Measurements from ENCODE around the gene VEGFA. TPM values are rescaled to one million over a fixed set of nuclear protein-coding genes. Genes with fewer than 3 reads are reported as not detected.

VEGFA gene
- total RNA-seq, 1 experiment from 2014 or later: 35.2 TPM

DNA sequence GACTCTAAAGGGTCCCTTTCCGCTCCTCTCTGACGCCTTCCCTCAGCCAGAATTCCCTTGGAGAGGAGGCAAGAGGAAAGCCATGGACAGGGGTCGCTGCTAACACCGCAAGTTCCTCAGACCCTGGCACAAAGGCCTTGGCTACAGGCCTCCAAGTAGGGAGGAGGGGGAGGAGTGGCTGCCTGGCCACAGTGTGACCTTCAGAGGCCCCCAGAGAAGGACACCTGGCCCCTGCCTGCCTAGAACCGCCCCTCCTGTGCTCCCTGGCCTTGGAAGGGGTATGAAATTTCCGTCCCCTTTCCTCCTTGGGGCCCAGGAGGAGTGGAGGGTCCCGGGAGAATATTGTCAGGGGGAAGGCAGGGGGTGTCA is 2.7 kb downstream of the VEGFA start:
- DNase-seq (ENCODE audit: low spot score): no peak

DNA sequence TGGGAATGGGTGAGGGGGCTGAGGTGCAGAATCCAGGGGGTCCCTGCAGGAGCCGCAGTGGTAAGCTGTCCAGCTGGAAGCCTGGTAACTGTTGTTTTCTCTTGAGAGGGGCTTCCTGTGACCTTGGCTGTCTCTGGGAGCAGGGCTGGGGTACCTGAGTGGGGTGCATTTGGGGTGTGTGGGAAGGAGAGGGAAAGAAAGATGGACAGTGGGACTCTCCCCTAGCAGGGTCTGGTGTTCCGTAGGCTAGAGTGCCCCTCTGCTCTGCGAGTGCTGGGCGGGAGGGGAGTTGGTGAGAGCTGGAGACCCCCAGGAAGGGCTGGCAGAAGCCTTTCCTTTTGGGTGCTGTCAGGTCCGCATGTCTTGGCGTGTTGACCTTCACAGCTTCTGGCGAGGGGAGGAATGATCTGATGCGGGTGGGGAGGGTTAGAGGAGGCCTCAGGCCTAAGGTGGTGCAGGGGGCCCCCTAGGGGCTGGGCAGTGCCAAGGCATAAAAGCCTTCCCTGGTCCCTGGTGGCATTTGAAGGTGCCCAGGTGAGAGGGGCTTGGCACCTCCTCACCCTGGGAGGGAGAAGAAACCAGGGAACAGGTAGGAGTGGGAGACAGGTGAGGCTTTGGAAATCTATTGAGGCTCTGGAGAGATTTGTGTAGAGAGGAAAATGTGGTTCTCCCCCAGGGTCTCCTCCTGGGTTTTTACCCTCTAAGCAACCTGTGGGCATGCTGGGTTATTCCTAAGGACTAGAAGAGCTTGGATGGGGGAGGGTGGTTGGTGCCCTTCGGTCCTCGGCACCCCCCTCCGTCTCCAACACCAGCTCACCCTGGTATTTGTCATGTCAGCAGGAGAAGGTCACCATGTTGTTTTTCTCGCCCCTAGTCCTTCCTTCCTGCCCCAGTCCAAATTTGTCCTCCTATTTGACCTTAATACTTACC is 3.3 kb downstream of the VEGFA start:
- peak; percentile 41 for DNase-seq (ENCODE audit: low spot score)

- DNase-seq (ENCODE audit: low spot score): no peak
Measured at GRCh38 chr6:43773980-43774775, 4.2 kb downstream of the VEGFA start.

GRCh38 chr6:43774776-43775534 is 4.9 kb downstream of the VEGFA start:
- DNase-seq (ENCODE audit: low spot score): peak; percentile 78

GRCh38 chr6:43775535-43775885 is 5.5 kb downstream of the VEGFA start:
- no peak for DNase-seq (ENCODE audit: low spot score)

- no peak for DNase-seq (ENCODE audit: low spot score)
Measured at GRCh38 chr6:43776115-43776798, 6.2 kb downstream of the VEGFA start.

DNA sequence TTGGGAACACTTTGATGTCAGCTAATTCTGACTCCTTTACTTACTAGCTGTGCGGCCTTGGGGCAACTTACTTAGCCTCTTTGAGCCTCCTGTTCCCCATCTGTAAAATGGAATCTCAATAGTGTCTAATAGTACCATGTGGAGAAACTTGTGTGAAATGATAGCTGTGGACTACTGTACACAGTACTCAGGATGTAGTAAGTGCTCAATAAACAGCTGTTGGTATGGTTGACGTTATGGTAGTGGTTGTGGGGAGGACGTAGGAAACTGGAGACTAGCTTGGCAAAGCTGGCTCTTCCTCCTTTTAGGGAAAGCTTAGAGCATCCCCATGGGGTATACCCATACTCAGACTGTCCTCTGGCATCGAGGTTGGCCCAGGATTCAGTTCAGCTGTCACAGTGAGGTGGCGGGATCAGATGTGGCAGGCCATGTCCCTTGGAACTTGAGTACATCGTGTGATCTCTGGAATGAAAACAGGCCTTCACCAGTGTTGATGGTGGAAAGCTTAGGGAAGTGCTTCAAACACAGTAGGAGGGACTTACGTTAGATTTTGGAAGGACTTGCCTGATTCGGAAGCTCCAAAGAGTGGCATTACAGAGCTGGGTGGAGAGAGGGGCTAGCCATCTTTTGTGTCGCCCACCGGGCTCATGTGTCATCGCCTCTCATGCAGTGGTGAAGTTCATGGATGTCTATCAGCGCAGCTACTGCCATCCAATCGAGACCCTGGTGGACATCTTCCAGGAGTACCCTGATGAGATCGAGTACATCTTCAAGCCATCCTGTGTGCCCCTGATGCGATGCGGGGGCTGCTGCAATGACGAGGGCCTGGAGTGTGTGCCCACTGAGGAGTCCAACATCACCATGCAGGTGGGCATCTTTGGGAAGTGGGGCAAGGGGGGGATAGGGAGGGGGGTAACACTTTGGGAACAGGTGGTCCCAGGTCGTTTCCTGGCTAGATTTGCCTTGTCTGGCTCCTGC is 7.1 kb downstream of the VEGFA start:
- no peak for DNase-seq (ENCODE audit: low spot score)

DNA sequence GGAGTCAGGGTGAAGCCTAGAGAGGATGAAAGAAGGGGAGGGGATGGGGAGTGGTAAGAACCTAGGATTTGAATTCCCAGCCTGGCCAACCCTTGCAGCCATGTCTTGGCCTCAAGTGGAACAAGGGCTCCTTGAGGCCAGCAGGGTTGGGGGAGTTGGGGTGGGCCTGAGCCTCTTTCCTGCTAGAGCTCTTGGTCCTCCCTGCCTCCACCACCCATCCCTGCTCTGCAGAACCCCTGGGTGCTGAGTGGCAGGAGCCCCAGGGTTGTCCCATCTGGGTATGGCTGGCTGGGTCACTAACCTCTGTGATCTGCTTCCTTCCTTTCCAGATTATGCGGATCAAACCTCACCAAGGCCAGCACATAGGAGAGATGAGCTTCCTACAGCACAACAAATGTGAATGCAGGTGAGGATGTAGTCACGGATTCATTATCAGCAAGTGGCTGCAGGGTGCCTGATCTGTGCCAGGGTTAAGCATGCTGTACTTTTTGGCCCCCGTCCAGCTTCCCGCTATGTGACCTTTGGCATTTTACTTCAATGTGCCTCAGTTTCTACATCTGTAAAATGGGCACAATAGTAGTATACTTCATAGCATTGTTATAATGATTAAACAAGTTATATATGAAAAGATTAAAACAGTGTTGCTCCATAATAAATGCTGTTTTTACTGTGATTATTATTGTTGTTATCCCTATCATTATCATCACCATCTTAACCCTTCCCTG is 8.3 kb downstream of the VEGFA start:
- no peak for DNase-seq (ENCODE audit: low spot score)

DNA sequence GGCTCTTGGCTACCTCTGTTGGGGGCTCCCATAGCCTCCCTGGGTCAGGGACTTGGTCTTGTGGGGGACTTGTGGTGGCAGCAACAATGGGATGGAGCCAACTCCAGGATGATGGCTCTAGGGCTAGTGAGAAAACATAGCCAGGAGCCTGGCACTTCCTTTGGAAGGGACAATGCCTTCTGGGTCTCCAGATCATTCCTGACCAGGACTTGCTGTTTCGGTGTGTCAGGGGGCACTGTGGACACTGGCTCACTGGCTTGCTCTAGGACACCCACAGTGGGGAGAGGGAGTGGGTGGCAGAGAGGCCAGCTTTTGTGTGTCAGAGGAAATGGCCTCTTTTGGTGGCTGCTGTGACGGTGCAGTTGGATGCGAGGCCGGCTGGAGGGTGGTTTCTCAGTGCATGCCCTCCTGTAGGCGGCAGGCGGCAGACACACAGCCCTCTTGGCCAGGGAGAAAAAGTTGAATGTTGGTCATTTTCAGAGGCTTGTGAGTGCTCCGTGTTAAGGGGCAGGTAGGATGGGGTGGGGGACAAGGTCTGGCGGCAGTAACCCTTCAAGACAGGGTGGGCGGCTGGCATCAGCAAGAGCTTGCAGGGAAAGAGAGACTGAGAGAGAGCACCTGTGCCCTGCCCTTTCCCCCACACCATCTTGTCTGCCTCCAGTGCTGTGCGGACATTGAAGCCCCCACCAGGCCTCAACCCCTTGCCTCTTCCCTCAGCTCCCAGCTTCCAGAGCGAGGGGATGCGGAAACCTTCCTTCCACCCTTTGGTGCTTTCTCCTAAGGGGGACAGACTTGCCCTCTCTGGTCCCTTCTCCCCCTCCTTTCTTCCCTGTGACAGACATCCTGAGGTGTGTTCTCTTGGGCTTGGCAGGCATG is 9.2 kb downstream of the VEGFA start:
- no peak for DNase-seq (ENCODE audit: low spot score)

- no peak for DNase-seq (ENCODE audit: low spot score)
Measured at GRCh38 chr6:43779852-43780236, 9.8 kb downstream of the VEGFA start.

GRCh38 chr6:43780293-43780692 is 10.3 kb downstream of the VEGFA start:
- DNase-seq (ENCODE audit: low spot score): no peak

DNA sequence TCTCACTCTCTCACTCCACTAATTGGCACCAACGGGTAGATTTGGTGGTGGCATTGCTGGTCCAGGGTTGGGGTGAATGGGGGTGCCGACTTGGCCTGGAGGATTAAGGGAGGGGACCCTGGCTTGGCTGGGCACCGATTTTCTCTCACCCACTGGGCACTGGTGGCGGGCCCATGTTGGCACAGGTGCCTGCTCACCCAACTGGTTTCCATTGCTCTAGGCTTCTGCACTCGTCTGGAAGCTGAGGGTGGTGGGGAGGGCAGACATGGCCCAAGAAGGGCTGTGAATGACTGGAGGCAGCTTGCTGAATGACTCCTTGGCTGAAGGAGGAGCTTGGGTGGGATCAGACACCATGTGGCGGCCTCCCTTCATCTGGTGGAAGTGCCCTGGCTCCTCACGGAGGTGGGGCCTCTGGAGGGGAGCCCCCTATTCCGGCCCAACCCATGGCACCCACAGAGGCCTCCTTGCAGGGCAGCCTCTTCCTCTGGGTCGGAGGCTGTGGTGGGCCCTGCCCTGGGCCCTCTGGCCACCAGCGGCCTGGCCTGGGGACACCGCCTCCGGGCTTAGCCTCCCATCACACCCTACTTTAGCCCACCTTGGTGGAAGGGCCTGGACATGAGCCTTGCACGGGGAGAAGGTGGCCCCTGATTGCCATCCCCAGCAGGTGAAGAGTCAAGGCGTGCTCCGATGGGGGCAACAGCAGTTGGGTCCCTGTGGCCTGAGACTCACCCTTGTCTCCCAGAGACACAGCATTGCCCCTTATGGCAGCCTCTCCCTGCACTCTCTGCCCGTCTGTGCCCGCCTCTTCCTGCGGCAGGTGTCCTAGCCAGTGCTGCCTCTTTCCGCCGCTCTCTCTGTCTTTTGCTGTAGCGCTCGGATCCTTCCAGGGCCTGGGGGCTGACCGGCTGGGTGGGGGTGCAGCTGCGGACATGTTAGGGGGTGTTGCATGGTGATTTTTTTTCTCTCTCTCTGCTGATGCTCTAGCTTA is 11.2 kb downstream of the VEGFA start:
- no peak for DNase-seq (ENCODE audit: low spot score)

- DNase-seq (ENCODE audit: low spot score): no peak
Measured at GRCh38 chr6:43781941-43782704, 12.1 kb downstream of the VEGFA start.

GRCh38 chr6:43782764-43783513 is 12.9 kb downstream of the VEGFA start:
- DNase-seq (ENCODE audit: low spot score): no peak

DNA sequence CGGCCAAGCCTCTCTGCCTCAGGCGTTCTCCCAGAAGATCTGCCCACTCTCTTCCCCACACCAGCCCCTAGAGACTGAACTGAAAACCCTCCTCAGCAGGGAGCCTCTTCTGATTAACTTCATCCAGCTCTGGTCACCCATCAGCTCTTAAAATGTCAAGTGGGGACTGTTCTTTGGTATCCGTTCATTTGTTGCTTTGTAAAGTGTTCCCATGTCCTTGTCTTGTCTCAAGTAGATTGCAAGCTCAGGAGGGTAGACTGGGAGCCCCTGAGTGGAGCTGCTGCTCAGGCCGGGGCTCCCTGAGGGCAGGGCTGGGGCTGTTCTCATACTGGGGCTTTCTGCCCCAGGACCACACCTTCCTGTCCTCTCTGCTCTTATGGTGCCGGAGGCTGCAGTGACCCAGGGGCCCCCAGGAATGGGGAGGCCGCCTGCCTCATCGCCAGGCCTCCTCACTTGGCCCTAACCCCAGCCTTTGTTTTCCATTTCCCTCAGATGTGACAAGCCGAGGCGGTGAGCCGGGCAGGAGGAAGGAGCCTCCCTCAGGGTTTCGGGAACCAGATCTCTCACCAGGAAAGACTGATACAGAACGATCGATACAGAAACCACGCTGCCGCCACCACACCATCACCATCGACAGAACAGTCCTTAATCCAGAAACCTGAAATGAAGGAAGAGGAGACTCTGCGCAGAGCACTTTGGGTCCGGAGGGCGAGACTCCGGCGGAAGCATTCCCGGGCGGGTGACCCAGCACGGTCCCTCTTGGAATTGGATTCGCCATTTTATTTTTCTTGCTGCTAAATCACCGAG is 14.2 kb downstream of the VEGFA start:
- DNase-seq (ENCODE audit: low spot score): no peak

Measured in A172 (cell line).